OCI-LY7 (cell line): ENCODE data around the gene SUSD3. TPM values are rescaled to one million over a fixed set of nuclear protein-coding genes. Genes with fewer than 3 reads are reported as not detected.
"Not testable (repeated sequence)": the region's sequence is repeated elsewhere in the genome, so short reads cannot be mapped to it uniquely, and the experiment has no call there.

ENCODE experiments used
- BruUV-seq: library from RNA; stranded (reverse); fragments of 400-500 nt; replicated peaks from 2 replicates; lab custom pipeline; 2021; lab: Mats Ljungman, UMichigan
- CTCF ChIA-PET: fragments of 300-600 bp; sonication (Branson Sonifier 250); formaldehyde crosslinking; loops from one replicate; lab custom pipeline; 2022; ENCODE audit warnings: antibody characterized with exemption; ENCODE audit not compliant: unreplicated experiment; lab: Charles Lee
- POLR2A ChIA-PET: fragments of 300-600 bp; sonication (Branson Sonifier 250); formaldehyde crosslinking; loops from one replicate; lab custom pipeline; 2022; ENCODE audit warnings: antibody characterized with exemption; lab: Charles Lee
- DNase-seq: peaks from one replicate; pipeline ENCODE4 v3.0.0-alpha.2; 2015; ENCODE audit warnings: low spot score
- H2AFZ ChIP-seq: fragments of 200-600 bp; sonication (generic), shearing (Covaris generic); 2 replicates; pipeline ENCODE4 v1.6.1; 2014; ENCODE audit warnings: mild to moderate bottlenecking, antibody characterized with exemption, low read length, moderate library complexity
- H3K27ac ChIP-seq: fragments of 200-600 bp; sonication (generic); 2 replicates; pipeline ENCODE4 v1.5.1; 2014; ENCODE audit warnings: mixed run types, low read depth, mild to moderate bottlenecking, moderate library complexity, low read length, inconsistent platforms; ENCODE audit not compliant: poor library complexity, severe bottlenecking
- H3K36me3 ChIP-seq: fragments of 200-600 bp; sonication (generic); 2 replicates; pipeline ENCODE4 v1.6.1; 2014; ENCODE audit warnings: mild to moderate bottlenecking, antibody characterized with exemption, low read length, moderate library complexity, mixed read lengths; ENCODE audit not compliant: insufficient read depth
- H3K4me1 ChIP-seq: fragments of 200-600 bp; sonication (generic); 2 replicates; pipeline ENCODE4 v1.5.1; 2014; ENCODE audit warnings: mild to moderate bottlenecking, low read length; ENCODE audit not compliant: insufficient read depth, poor library complexity, severe bottlenecking
- H3K4me2 ChIP-seq: fragments of 200-600 bp; sonication (generic); 2 replicates; pipeline ENCODE4 v1.6.1; 2014; ENCODE audit warnings: mild to moderate bottlenecking, low read length
- H3K4me3 ChIP-seq: fragments of 200-600 bp; sonication (generic); 2 replicates; pipeline ENCODE4 v1.5.1; 2014; ENCODE audit warnings: mild to moderate bottlenecking, low read depth, low read length; ENCODE audit not compliant: poor library complexity, severe bottlenecking
- H3K79me2 ChIP-seq: fragments of 200-600 bp; sonication (generic); 2 replicates; pipeline ENCODE4 v1.6.1; 2016; ENCODE audit warnings: low read depth, mild to moderate bottlenecking, low read length, moderate library complexity, mixed read lengths; ENCODE audit not compliant: insufficient read depth
- H3K9me2 ChIP-seq: fragments of 200-600 bp; sonication (generic); 2 replicates; pipeline ENCODE4 v1.6.1; 2016; ENCODE audit warnings: mild to moderate bottlenecking, low read length, mixed read lengths; ENCODE audit not compliant: insufficient read depth
- H3K9me3 ChIP-seq: fragments of 200-600 bp; sonication (generic); 2 replicates; pipeline ENCODE4 v1.6.1; 2014; ENCODE audit warnings: mild to moderate bottlenecking, mixed run types, low read length, mixed read lengths
- H4K20me1 ChIP-seq: fragments of 200-600 bp; sonication (generic); 2 replicates; pipeline ENCODE4 v1.6.1; 2014; ENCODE audit warnings: mild to moderate bottlenecking, antibody characterized with exemption, low read length, moderate library complexity, mixed read lengths; ENCODE audit not compliant: insufficient read depth
- EZH2phosphoT487 ChIP-seq: fragments of 200-600 bp; sonication (generic); IDR thresholded peaks from 2 replicates; pipeline ENCODE4 v1.6.1; 2018; ENCODE audit warnings: low read depth, borderline replicate concordance, mild to moderate bottlenecking, mixed run types, antibody characterized with exemption, low read length, moderate library complexity, mixed read lengths
- intact Hi-C: fragments of 100-400 bp; cut with micrococcal nuclease; formaldehyde crosslinking; loops from one replicate; pipeline ENCODE4 v1.10.0; 2022; ENCODE audit not compliant: unreplicated experiment
- total RNA-seq, 2 experiments: library from RNA; depleted of rRNA in 1 of 2; stranded (reverse); fragments of >200 nt in 1 of 2; shearing (Covaris generic) in 1 of 2; gene quantifications; 2 replicates each; pipeline ENCODE4 v1.2.3, GENCODE V29; 2014 to 2022
- TF ChIP-seq, protein P1 (sequence below): fragments of 200-600 bp; sonication (generic); conservative IDR thresholded peaks from 2 replicates; pipeline ENCODE4 v1.5.1; 2014; ENCODE audit warnings: mild to moderate bottlenecking, antibody characterized with exemption, low read length, moderate library complexity, mixed read lengths

SUSD3 gene
- total RNA-seq, 2 experiments from 2014 or later = 94.1 to 201 TPM

- Histone ChIP-seq H3K4me3 (no peak overlapping the region), H3K9me2 (no peaks in the 10 kb centered on the region), H3K36me3 (no peaks in the 10 kb centered on the region), H3K9me3 (peaks cover 24% of the 10 kb centered on the region), H3K27ac (no peak overlapping the region), H3K4me1 (peaks cover 18% of the 10 kb centered on the region), H4K20me1 (no peaks in the 10 kb centered on the region), H3K4me2 (no peak overlapping the region), H3K79me2 (no peaks in the 10 kb centered on the region), H2AFZ (no peak overlapping the region)
- BruUV-seq = no TSS peak
- ChIA-PET CTCF (no interaction called here), POLR2A (no interaction called here)
- intact Hi-C loops = loop anchor here (10.0 kb wide), 2 partner anchors 465 to 865 kb away; no protein-coding TSS in a partner anchor
- TF ChIP-seq, protein P1, sequence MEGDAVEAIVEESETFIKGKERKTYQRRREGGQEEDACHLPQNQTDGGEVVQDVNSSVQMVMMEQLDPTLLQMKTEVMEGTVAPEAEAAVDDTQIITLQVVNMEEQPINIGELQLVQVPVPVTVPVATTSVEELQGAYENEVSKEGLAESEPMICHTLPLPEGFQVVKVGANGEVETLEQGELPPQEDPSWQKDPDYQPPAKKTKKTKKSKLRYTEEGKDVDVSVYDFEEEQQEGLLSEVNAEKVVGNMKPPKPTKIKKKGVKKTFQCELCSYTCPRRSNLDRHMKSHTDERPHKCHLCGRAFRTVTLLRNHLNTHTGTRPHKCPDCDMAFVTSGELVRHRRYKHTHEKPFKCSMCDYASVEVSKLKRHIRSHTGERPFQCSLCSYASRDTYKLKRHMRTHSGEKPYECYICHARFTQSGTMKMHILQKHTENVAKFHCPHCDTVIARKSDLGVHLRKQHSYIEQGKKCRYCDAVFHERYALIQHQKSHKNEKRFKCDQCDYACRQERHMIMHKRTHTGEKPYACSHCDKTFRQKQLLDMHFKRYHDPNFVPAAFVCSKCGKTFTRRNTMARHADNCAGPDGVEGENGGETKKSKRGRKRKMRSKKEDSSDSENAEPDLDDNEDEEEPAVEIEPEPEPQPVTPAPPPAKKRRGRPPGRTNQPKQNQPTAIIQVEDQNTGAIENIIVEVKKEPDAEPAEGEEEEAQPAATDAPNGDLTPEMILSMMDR = no peak
- TF ChIP-seq EZH2phosphoT487 = no peak
- DNase-seq = no peak
Observed at GRCh38 chr9:93099551-93100275, 41.2 kb downstream of the SUSD3 start.

- H4K20me1 ChIP-seq = no peaks in the 10 kb centered on the region
- intact Hi-C loops = loop anchor here (10.0 kb wide), 2 partner anchors 465 to 865 kb away; no protein-coding TSS in a partner anchor
- H3K9me3 ChIP-seq = peaks cover 24% of the 10 kb centered on the region
- TF ChIP-seq, protein P1 = no peak
- TF ChIP-seq EZH2phosphoT487 = no peak
- peaks cover 13% of the 10 kb centered on the region for H3K4me1 ChIP-seq
- H3K9me2 ChIP-seq = no peaks in the 10 kb centered on the region
- ChIA-PET POLR2A (no interaction called here), CTCF (no interaction called here)
- no peak overlapping the region for H3K4me3 ChIP-seq
- no peaks in the 10 kb centered on the region for H3K79me2 ChIP-seq
- no peak for DNase-seq
- H3K4me2 ChIP-seq = no peak overlapping the region
- H3K27ac ChIP-seq = no peak overlapping the region
- no peaks in the 10 kb centered on the region for H3K36me3 ChIP-seq
- no peak overlapping the region for H2AFZ ChIP-seq
- BruUV-seq = no TSS peak
Observed at GRCh38 chr9:93100276-93100636, 41.8 kb downstream of the SUSD3 start.

DNA sequence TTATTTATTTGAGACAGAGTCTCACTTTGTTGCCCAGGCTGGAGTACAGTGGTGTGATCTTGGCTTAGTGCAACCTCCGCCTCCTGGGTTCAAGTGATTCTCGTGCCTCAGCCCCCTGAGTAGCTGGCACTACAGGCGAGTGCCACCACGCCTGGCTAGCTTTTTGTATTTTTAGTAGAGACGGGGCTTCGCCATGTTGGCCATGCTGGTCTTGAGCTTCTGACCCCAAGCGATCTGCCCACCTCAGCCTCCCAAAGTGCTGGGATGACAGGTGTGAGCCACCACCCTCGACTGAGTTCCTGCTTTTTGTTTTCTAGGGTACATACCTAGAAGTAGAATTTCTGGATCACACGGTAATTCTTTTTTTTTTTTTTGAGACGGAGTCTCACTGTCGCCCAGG lies 42.6 kb downstream of the SUSD3 start:
- H3K79me2 ChIP-seq, DNase-seq, BruUV-seq, H3K9me2 ChIP-seq, H3K27ac ChIP-seq, H4K20me1 ChIP-seq, H2AFZ ChIP-seq, POLR2A ChIA-PET, CTCF ChIA-PET, H3K4me2 ChIP-seq, H3K4me3 ChIP-seq, H3K36me3 ChIP-seq: not testable (repeated sequence)
- Histone ChIP-seq H3K9me3 (peaks cover 24% of the 10 kb centered on the region), H3K4me1 (peaks cover 13% of the 10 kb centered on the region)
- intact Hi-C loops = loop anchor here (10.0 kb wide), 2 partner anchors 464 to 864 kb away; no protein-coding TSS in a partner anchor
